GF-D8 (cell line): ENCODE results near the gene POR.

Experiments used
- DNase-seq: peaks from one replicate; lab custom pipeline; 2025; lab: John Stamatoyannopoulos, UW

The POR gene

GRCh38 chr7:75955331-75955955 lies 40.5 kb downstream of the POR start:
- DNase-seq, result no peak

DNA sequence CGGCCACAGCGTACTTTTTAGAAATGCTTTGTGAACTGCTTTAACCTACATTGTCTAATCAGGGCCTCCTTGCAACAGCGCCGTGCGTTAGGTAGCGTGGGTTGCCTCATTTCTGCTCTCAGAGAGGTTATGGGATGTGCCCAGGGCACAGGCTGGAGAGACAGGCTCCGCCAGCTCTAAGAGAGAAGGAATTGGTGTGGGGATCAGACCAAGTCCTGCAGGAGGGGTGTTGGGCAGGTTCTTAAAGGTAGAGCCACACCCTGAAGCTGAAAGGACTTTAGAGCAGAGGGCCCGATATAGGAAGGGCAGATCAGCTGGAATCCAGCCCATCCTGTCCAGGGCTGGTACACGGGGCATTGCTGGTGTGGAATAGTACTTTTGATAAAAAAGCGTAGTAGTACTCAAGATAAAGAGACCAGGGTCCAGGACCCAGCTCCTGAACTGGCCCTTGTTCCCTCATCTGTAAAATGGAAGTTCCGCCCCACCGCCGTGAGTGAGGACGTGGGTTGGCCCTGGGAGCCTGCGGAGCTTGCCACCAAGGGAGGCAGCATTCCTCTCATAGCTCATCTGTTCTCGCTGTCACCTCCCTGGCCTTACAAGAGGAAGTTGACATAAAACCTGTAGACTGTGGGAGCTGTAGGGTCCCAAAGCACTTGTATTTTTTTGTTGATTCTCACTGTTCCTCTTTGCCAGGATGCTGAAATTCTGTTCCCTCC lies 42.2 kb downstream of the POR start:
- no peak for DNase-seq

DNA sequence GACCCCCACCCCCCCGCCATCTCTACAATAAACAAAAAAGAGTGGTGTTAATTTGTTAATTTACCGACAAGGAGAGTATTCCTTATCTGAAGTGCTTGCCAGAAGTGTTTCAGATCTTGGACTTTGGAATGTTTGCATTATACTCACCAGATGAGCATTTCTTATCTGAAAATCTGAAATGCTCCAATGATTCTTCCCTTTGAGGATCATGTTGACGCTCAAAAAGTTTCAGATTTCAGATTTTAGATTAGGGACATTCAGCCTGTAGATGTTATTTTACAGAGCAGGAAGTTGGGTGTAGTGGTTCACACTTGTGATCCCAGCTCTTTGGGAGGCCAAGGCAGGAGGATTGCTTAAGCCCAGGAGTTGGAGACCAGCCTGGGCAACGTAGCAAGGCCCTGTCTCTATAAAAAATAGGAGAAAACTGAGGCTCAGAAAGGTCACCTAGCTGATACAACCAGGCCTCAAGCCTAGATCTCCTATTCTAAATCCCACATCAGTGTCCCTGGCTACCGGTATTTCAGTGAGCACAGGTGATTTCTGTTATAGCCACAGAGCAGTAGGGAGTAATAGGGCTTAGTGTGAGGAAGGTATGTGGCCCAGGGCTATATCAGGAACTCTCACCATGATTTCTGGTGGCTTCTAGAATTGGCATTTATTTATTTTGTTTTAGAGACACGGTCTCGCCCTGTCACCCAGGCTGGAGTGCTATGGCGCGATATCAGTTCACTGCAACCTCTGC lies 44.0 kb downstream of the POR start:
- DNase-seq, result no peak

DNA sequence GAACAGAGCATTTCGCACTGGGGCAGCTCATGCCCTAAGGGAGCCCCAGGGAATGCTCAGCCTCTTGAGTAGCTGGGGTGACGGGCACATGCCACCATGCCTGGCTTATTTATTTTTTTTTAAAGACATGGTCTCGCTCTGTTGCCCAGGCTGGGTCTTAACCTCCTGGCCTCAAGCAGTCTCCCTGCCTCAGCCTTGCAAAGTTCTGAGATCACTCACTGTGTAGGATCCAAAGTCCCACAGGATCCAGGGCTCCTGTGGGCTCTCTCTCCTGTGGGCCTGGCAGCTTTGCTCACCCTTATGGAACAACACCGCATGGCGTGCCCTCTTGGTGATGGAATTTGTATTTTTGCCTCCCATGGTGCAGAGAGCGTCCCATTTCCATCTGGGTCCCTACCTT lies 45.4 kb downstream of the POR start:
- no peak for DNase-seq

DNA sequence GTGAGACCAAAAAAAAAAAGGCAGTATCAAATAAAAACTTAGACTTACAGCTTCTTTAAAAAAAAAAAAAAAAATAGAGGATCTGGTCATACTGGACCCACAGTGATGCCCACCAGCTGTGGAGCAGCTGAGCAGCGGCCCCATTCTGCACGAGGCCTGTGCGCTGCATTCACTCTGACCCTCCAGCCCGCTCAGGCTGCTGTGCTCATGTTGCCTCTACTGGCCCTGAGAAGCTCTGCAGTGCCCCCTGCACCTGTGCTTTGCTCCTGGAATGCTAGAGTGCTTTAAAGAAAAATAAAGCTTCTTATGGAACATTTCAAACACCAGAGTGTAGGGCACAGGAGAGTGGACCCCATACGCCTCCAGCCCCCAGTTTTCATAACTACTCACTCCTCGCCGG lies 46.3 kb downstream of the POR start:
- no peak for DNase-seq

- no peak for DNase-seq
Observed at GRCh38 chr7:75962607-75963380, 47.8 kb downstream of the POR start.

- no peak for DNase-seq
Observed at GRCh38 chr7:75963381-75963995, 48.5 kb downstream of the POR start.

GRCh38 chr7:75965617-75966016 lies 50.7 kb downstream of the POR start:
- no peak for DNase-seq

DNA sequence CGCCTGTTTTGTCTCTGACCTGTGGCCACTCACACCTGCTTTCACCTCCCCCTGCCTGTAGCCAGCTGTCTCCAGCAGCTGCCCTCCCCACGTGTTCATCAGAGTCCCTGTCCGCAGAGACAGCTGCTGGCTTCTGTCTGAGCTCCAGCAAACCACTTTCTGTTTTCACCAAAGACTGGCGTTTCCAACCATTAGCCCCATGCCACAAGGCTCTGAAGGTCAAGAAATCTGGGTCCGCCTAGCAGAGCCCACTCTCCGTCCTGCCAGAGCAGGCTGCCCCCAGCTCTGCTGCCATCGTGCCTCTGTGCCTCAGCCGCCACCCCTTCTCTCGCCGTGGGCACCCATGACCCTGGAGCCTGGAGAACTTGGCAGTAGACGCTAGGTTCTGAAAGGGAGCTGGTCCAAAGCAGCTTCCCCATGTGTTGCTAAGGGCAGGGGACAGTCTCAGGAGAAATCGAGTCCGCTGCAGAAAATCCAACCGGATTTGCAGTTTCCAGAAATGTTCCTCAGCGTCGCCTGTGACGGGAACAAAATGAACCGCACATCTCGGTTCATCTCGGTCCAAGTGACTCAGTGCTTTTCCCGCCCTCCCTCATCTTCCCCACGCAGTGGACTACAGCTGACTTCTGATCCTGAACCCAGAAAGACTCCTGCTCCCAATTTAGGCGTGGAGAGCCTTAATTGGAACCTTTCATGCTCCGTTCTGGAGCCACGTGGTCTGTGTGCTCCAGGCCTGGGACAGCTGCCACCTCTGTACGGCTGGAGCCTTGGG lies 51.4 kb downstream of the POR start:
- no peak for DNase-seq

DNA sequence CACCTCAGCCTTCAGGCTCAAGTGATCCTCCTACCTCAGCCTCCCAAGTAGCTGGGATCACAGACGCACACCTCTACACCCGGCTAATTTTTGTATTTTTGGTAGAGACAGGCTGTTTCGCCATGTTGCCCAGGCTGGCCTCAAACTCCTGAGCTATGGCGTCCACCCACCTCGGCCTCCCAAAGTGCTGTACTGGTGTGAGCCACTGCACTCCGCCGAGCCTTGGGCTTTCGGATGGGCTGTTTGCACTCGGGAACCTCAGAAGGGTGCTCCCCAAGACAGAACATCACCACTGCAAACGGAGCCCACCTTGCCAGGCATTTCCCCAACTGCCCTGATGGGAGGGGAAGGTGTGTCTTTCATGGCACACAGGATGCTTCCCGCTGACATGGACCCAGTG lies 52.1 kb downstream of the POR start:
- DNase-seq, result no peak

- DNase-seq, result peak; percentile 76
Observed at GRCh38 chr7:75967487-75967997, 52.6 kb downstream of the POR start.

DNA sequence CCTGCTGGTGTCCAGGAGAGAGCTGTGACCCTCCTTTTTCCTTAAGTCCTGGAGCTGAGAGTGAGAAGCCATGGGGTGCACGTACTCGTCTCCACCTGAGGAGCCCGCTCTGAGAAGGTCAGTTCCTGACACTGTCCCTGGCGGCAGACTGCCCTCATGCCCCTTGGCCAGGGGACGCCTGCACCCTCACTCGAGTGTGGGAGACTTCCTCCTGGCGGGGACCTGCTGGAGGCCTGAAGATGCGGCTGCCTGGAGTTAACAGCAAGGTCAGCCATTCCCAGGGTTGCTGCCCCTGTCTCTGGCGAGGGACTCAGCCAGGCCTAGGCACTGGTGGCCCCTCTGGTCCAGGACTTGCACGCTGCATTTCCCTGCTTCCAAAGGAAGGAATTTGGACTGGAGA lies 53.1 kb downstream of the POR start:
- no peak for DNase-seq

- DNase-seq, result no peak
Observed at GRCh38 chr7:75968561-75969001, 53.6 kb downstream of the POR start.

- DNase-seq, result no peak
Observed at GRCh38 chr7:75969182-75969581, 54.2 kb downstream of the POR start.

DNA sequence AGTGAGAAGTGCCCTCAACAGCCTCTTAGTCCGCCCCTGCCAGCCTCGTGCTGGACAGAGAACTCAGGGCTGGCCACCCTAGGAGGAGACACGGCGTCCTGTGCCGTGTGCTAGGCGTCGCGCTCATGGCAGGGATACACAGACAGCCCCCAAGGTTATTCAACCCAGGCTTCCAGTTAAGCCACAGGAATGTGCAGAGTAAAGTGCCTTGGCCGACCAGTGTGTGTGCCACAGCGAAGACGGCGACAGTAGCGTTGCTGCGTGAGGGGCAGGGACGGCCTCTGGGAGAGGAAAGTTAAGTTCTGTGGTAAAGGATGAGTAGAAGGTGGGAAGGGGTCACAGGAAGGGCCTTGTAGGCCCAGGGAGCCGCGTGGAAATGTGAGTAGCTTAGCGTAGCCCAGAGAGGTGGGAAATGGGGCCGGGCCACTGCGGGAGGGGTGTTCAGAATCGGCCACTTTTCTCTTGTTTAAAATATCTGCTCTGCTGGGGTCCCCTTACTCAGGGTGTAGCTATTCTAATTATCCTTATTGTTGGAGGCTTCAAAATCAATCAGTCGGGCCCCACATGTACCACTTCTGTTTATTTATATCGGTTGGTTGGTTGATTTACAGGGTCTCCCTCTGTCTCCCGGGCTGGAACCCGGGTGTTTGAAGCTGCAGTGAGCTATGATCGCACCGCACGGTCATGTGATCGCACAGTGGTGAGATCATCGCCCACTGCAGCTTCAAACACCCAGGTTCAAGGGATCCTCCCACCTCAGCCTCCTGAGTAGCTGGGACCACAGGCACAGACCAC lies 54.9 kb downstream of the POR start:
- DNase-seq, result no peak

- no peak for DNase-seq
Observed at GRCh38 chr7:75971309-75971960, 56.5 kb downstream of the POR start.

- peak; percentile 96 for DNase-seq
Observed at GRCh38 chr7:75971961-75972763, 57.2 kb downstream of the POR start.

GRCh38 chr7:75977743-75978142 lies 62.8 kb downstream of the POR start:
- no peak for DNase-seq
